Choroid plexus epithelial cell (primary cell): ENCODE data around the gene PSMB11.
A peak's percentile ranks its signal among the peaks of the same experiment; 100 is the strongest.

Source experiments
- DNase-seq: peaks from one replicate; pipeline ENCODE4 v3.0.0-alpha.2; 2010; ENCODE audit warnings: low read depth
- H3K4me3 ChIP-seq: 2 replicates; pipeline ENCODE4 v1.5.1; 2011; ENCODE audit warnings: low read depth, mild to moderate bottlenecking, control low read depth, low read length, moderate library complexity
- CTCF ChIP-seq: conservative IDR thresholded peaks from 2 replicates; pipeline ENCODE4 v1.5.1; 2011; ENCODE audit warnings: low read depth, mild to moderate bottlenecking, control low read depth, inconsistent platforms, low read length, moderate library complexity

PSMB11 gene

GRCh38 chr14:23060536-23061260 lies 18.7 kb downstream of the PSMB11 start:
- no peak overlapping the region for H3K4me3 ChIP-seq
- no peak for DNase-seq
- no peak for TF ChIP-seq CTCF

- DNase-seq: peak; percentile 98
- H3K4me3 ChIP-seq: no peak overlapping the region
Observed at GRCh38 chr14:23062002-23062401, 20.0 kb downstream of the PSMB11 start.

GRCh38 chr14:23063601-23064000 lies 21.6 kb downstream of the PSMB11 start:
- no peak for TF ChIP-seq CTCF
- DNase-seq: no peak
- no peak overlapping the region for H3K4me3 ChIP-seq

More at GRCh38 chr14:23062002-23062401, 20.0 kb downstream of the PSMB11 start:
- peak; percentile 14 for TF ChIP-seq CTCF

GRCh38 chr14:23066368-23066767 lies 24.4 kb downstream of the PSMB11 start:
- no peak for TF ChIP-seq CTCF
- H3K4me3 ChIP-seq: no peak overlapping the region
- DNase-seq: no peak

GRCh38 chr14:23066855-23067744 lies 25.1 kb downstream of the PSMB11 start:
- no peak for TF ChIP-seq CTCF
- H3K4me3 ChIP-seq: no peak overlapping the region
- DNase-seq: no peak

GRCh38 chr14:23067847-23068788 lies 26.1 kb downstream of the PSMB11 start:
- no peak for TF ChIP-seq CTCF
- peak overlapping the region; percentile 37 for H3K4me3 ChIP-seq
- DNase-seq: no peak
